Amniotic stem cell (primary cell): ENCODE results near the gene FOS.

Experiments used
- DNase-seq: peaks from one replicate; lab custom pipeline; 2025; lab: John Stamatoyannopoulos, UW

Gene FOS

DNA sequence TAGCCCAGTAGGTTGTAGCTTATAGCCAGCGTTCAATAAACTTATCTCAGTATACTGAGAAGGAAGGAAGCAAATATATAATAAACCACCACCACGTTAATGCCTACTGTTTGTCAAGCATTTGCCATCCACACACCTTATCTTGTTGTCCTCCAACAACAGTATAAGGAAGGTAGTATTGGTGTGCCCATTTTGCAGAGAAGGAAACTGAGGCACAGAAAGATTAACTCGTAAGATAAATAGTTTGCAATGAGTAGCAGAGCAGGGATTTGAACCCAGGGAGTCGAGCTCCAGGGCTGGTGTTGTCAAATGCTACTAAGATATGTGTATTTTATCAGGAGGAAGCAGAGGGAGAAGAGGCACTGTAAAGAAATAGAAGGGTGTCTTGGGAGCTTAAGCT lies 27.8 kb upstream of the FOS start:
- no peak for DNase-seq

DNA sequence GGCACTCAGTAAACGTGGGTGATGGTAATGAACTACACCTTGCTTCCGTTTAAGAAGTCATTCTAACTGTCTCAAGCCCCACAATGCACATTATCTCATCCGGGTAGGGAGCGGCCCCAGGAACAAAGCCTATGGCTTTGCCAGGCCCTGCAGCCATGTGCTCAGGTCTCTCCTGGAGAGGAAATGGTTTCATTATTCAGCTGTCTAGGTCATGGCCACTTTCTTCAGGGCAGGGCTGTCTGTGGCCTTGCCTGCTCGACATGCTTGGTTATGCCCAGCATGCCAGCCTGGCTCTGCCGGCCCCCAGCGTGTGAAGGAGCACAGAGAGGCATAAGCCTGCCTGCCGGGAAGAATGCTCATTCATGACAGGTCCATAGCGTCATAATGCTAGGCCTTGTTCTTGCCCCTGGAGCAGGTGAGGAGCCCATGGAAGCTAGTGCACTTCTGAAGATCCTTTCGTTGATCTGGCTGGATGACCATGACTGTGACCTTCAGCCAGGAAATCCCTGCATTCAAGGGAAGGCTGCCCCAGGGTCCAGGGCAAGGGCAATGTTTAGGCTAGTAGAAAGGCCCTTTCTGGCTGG lies 26.3 kb upstream of the FOS start:
- no peak for DNase-seq

GRCh38 chr14:75254381-75254822 lies 24.2 kb upstream of the FOS start:
- no peak for DNase-seq

GRCh38 chr14:75254901-75255584 lies 23.6 kb upstream of the FOS start:
- DNase-seq = no peak

DNA sequence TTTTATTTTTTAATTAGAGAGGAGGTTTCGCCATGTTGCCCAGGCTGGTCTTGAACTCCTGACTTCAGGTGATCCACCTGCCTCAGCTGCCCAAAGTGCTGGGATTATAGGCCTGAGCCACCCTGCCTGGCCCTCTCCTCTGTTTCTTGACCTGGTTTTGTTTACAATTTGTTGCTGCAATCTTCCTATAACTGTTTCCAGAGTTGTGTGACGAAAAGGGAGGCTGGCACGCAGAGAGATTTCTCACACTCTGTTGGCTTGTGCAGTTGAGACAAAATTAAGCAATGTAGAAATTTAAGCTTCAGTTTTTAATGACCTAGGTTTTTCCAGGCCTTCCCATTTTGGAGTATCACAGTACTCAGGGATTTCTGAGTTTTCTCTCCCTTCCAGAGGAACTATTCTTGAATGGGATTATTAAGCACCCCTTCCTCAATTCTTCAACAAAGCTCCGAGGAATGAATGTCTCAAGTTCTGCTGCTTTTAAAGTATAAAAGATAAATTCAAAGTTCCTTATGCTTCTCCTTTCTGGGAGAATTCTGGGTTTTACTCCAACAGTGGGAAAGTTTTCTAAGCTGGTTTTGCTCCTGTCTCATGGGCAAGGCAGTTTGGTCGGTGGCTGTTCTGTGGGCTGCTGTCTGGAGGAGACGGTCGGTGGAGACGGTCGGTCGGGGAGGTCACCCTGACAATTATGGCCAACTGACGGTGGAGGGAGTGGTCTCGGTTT lies 20.4 kb upstream of the FOS start:
- DNase-seq = no peak

- peak; percentile 96 for DNase-seq
These were observed 19.7 kb upstream of the FOS start for GRCh38 chr14:75258803-75259509.

GRCh38 chr14:75259510-75259855 lies 19.1 kb upstream of the FOS start:
- peak; percentile 35 for DNase-seq

DNA sequence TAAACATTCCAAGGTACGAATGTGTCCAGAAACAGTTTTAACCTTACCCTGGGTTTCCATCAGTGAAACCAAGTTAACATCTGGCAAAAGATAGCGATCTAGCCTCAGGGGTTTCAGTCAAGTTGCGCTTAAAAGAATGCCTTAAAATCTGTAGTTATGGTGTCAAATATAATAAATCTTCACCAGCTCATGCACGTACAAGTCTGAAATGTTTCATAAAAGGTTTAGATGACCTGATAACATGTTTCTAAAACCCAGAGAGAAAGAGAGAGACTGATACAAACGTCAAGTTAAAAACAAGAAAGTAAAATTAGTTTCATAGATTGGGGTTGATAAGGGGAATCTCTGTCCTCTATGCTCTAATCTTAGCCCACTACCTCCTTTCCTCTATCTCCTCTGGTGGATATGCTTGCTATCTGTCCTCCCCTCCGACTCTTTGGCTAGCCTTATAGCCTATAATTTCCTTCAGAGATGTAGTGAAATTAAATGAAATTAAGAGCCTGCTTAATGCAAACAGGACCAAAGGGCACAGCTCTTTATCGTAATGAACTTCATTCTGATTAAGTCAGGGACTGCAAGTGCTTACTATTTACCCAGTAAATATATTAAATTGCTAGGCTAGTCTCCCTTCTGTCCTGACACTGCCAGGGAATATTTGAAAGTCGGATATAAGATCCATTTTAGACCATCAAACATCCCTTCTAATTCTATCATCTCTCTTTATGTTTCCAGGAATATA lies 18.4 kb upstream of the FOS start:
- DNase-seq = no peak

GRCh38 chr14:75261820-75262219 lies 16.8 kb upstream of the FOS start:
- DNase-seq = no peak

GRCh38 chr14:75262641-75263040 lies 16.0 kb upstream of the FOS start:
- no peak for DNase-seq

- DNase-seq = no peak
These were observed 14.6 kb upstream of the FOS start for GRCh38 chr14:75264036-75264435.

DNA sequence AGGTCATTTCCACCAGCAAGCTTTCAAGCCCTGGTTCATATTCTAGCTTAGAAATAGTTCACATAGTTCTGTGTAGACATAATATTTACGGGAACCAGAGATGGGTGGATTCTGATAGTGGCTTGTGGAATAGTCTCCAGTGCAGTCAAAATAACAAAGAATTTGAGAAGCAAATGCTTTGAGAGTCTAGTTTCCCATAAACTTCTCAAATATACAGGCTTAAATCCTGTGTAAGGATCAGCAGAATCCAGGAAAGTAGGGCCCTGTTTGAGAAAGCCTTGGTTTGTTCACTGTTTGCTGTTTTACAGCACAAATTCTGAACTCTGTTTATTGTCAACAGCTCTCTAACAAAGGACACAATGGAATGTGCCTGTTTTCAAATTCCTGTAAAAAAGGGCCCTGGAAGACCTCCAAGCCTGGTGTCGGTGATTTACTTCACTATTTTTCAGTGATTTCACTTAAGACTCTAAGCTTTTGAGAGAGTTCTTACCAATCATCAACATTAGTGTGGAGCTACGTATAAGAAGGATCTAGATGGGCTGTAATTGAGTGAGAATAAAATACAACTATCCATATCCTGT lies 11.4 kb upstream of the FOS start:
- DNase-seq = no peak

GRCh38 chr14:75268633-75269550 lies 9.7 kb upstream of the FOS start:
- DNase-seq = no peak

- DNase-seq = no peak
These were observed 7.1 kb upstream of the FOS start for GRCh38 chr14:75271514-75271913.

DNA sequence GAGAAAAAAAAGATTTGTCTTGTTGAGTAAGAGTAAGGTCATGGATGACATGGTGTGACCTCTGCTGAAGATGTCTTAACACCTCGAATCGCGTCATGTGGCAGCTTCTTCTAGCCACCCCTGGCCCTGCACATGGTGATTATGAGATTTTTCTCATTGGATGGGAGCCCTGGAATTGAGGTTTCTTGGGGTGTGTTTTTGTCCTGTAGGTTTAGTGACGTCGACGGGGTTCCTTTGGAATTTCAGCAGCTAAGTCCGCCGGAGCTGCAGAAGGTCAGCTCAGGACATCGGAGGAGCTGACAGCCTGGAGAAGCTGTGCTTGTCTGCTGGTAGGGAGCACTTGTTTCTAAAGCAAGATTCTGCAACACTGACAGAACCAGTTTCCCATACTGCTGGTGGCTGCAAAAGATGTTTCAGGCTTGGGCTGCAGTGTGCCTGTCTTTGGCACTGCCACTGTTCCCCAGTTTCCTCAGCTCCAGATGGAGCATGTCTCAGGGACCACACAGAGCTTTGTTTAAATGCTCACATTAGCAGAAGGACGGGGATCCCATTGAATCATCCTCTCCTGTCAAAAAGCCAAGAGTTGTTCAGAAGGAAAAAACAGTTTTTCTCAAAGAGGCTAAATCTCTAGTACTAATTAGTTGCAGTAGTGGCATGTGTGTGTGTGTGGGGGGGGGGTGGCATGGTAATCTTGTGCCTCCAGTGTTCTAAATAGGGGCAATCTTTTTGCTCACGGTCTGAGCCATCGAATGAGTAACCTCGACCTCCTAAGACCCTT lies 5.2 kb upstream of the FOS start:
- DNase-seq = no peak

DNA sequence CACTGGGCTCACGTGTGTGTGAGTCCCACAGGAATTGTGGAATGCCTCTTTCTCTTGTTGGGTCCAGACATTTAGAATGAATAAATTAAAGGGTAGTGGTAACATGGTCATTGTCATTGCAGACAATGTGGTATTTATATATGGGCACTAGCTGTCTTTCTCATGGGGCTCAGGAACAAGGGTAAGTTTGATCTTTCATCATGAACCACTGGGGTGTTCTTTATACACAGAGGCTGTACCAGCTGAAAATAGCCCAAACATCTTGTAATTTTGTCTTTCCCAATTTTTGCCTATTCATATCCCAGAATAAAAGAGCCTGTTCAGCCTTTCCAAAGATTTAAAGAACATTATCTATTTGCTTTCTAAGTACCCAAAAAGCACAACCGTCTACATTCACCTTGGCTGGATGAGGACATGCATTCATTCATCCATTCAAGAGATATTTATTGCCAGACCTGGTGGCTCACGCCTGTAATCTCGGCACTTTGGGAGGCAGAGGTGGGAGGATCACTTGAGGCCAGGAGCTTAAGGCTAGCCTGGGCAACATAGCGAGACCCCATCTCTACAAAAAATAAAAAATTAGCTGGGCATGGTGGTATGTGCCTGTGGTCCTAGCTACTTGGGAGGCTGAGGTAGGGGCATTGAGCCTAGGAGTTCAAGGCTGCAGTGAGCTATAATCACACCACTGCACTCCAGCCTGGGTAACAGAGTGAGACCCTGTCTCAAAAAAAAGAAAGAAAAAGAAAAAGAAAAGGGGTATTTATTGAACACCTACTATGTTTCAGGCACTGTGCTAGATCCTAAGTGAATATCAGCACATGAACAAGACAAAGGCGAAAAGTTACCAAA lies 4.4 kb upstream of the FOS start:
- no peak for DNase-seq

GRCh38 chr14:75274899-75275569 lies 3.6 kb upstream of the FOS start:
- DNase-seq = no peak

- no peak for DNase-seq
These were observed 3.0 kb upstream of the FOS start for GRCh38 chr14:75275598-75275997.
